Cardiac muscle cell (in vitro differentiated cells and primary cell): Measurements from ENCODE around the gene FLNC. TPM values are rescaled to one million over a fixed set of nuclear protein-coding genes. Genes with fewer than 3 reads are reported as not detected.
A peak's percentile ranks its signal among the peaks of the same experiment; 100 is the strongest.

Experiments used
- DNase-seq, 2 donors: peaks; one replicate each; pipeline versions ENCODE4 v3.0.0 to v3.0.0-alpha.2; 2010 to 2017; ENCODE audit warnings: low read depth in 1 of 2, low spot score in 1 of 2
- H3K27ac ChIP-seq: fragments of 200-600 bp; sonication (generic); 2 replicates; pipeline ENCODE4 v1.5.1; 2016
- H3K27me3 ChIP-seq: fragments of 200-600 bp; sonication (generic); 2 replicates; pipeline ENCODE4 v1.6.0; 2016; ENCODE audit warnings: control low read depth
- H3K36me3 ChIP-seq: fragments of 200-600 bp; sonication (generic); 2 replicates; pipeline ENCODE4 v1.5.1; 2016; ENCODE audit warnings: control low read depth
- H3K4me1 ChIP-seq: fragments of 200-600 bp; sonication (generic); 2 replicates; pipeline ENCODE4 v1.8.1; 2017; ENCODE audit warnings: low read depth, mild to moderate bottlenecking, mixed run types
- H3K4me3 ChIP-seq: fragments of 200-600 bp; sonication (generic); 2 replicates; pipeline ENCODE4 v1.5.1; 2016; ENCODE audit warnings: mild to moderate bottlenecking
- H3K9me3 ChIP-seq: fragments of 200-600 bp; sonication (generic); 2 replicates; pipeline ENCODE4 v1.5.1; 2017; ENCODE audit warnings: low read depth, mild to moderate bottlenecking, control low read depth
- polyA plus RNA-seq: library from polyadenylated mRNA; unstranded; fragments of >200 nt; fragmentation: Nextera tagmentation; extraction: Ambion mirVana; gene quantifications from 2 replicates; pipeline ENCODE4 v1.2.1, GENCODE V29; 2016
- total RNA-seq: library from RNA; depleted of rRNA; stranded (reverse); fragments of >200 nt; gene quantifications from 2 replicates; pipeline ENCODE4 v1.2.3, GENCODE V29; 2016
- TF ChIP-seq, protein P1 (sequence below): IDR thresholded peaks from 2 replicates; pipeline ENCODE4 v1.5.1; 2012; ENCODE audit warnings: low read depth, mild to moderate bottlenecking, low read length

The FLNC gene
- total and polyA plus RNA-seq, 2 experiments from 2014 or later, result 196 to 516 TPM

GRCh38 chr7:128829391-128830166 lies 627 bp upstream of the FLNC start:
- H3K36me3 ChIP-seq, result no peaks in the 10 kb centered on the region
- TF ChIP-seq, protein P1, sequence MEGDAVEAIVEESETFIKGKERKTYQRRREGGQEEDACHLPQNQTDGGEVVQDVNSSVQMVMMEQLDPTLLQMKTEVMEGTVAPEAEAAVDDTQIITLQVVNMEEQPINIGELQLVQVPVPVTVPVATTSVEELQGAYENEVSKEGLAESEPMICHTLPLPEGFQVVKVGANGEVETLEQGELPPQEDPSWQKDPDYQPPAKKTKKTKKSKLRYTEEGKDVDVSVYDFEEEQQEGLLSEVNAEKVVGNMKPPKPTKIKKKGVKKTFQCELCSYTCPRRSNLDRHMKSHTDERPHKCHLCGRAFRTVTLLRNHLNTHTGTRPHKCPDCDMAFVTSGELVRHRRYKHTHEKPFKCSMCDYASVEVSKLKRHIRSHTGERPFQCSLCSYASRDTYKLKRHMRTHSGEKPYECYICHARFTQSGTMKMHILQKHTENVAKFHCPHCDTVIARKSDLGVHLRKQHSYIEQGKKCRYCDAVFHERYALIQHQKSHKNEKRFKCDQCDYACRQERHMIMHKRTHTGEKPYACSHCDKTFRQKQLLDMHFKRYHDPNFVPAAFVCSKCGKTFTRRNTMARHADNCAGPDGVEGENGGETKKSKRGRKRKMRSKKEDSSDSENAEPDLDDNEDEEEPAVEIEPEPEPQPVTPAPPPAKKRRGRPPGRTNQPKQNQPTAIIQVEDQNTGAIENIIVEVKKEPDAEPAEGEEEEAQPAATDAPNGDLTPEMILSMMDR, result no peak
- peaks cover 56% of the 10 kb centered on the region for H3K4me1 ChIP-seq
- no peaks in the 10 kb centered on the region for H3K9me3 ChIP-seq
- H3K27me3 ChIP-seq, result no peaks in the 10 kb centered on the region
- peak overlapping the region; percentile 72 for H3K4me3 ChIP-seq
- DNase-seq, result peak; percentile 46 to 68
- peak overlapping the region; percentile 99 for H3K27ac ChIP-seq

DNA sequence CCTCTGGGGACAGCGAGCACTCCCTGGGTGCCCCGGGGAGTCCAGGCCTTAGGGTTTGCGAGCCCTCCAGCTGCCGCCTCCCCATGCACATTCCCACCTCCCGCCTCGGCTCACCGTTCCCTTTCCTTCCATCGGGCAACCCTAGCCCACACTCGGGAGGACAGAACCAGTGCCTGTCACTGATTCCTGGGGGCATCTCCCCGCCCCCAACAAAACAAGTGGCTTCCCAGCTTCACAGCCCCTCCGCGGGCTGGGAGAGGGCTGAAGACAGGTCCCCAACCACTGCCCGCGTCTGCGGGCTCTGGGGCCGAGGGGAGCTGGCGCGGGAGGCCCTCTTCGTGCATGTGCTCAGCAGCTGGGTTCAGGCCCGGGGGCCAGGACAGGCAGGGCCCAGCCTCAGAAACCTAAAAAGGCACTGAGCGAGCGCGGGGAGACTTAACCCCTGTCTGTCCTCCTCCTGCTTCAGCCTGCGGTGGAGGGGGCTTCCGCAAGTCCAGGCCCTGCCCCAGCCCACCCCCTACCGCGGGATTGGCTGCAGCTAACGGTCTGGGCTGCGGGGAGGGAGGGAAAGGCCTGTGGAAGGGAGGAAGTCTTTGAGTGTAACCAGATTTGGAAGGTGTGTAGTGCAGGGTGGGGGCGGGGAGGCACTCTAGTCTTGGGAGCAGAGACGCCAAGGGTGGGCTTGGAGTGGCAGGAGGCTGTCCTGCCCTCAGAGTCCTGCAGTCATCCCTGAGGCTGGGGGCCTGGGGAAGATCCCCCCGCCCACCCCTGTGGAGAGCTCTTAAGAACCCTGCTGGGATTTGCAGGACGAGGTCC lies 1.2 kb downstream of the FLNC start:
- H3K27ac ChIP-seq, result peak overlapping the region; percentile 99
- peaks cover 45% of the 10 kb centered on the region for H3K4me1 ChIP-seq
- no peaks in the 10 kb centered on the region for H3K9me3 ChIP-seq
- peak overlapping the region; percentile 72 for H3K4me3 ChIP-seq
- H3K36me3 ChIP-seq, result peaks cover 12% of the 10 kb centered on the region
- TF ChIP-seq, protein P1, result no peak
- no peaks in the 10 kb centered on the region for H3K27me3 ChIP-seq
- peak; percentile 77 to 90 for DNase-seq

GRCh38 chr7:128831994-128832879 lies 2.0 kb downstream of the FLNC start:
- Histone ChIP-seq H3K27ac (peak overlapping the region; percentile 99), H3K4me1 (peaks cover 37% of the 10 kb centered on the region)
- TF ChIP-seq, protein P1, result no peak

DNA sequence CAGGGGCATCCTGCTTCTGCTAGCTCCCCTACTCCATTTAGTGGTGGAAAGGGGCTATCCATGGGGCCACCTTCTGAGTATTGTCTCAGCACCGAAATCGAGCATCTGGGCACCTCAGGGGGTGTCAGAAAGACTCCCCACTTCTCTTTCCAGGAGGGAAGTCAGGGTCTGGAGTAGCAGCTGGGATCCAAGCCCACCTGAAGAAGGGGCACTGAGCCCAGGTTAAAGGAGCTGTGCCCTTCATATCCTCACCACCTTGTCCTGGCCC lies 2.6 kb downstream of the FLNC start:
- TF ChIP-seq, protein P1, result no peak

More at GRCh38 chr7:128831994-128832879, 2.0 kb downstream of the FLNC start:
- DNase-seq, result peak; percentile 63 to 90
- Histone ChIP-seq H3K36me3 (peaks cover 21% of the 10 kb centered on the region), H3K4me3 (peak overlapping the region; percentile 72), H3K9me3 (no peaks in the 10 kb centered on the region), H3K27me3 (no peaks in the 10 kb centered on the region)

GRCh38 chr7:128833148-128833945 lies 3.1 kb downstream of the FLNC start:
- Histone ChIP-seq H3K4me1 (peaks cover 29% of the 10 kb centered on the region), H3K4me3 (peak overlapping the region; percentile 72), H3K36me3 (peaks cover 32% of the 10 kb centered on the region), H3K27ac (peak overlapping the region; percentile 99), H3K27me3 (no peaks in the 10 kb centered on the region), H3K9me3 (no peaks in the 10 kb centered on the region)
- TF ChIP-seq, protein P1, result no peak
- DNase-seq, result peak; percentile 85 to 90

More for the DNA sequence above, 2.6 kb downstream of the FLNC start:
- Histone ChIP-seq H3K27ac (peak overlapping the region; percentile 99), H3K9me3 (no peaks in the 10 kb centered on the region), H3K27me3 (no peaks in the 10 kb centered on the region), H3K4me1 (peaks cover 31% of the 10 kb centered on the region), H3K36me3 (peaks cover 27% of the 10 kb centered on the region), H3K4me3 (peak overlapping the region; percentile 72)
- no peak for DNase-seq
